Glomerular visceral epithelial cell (primary cell): ENCODE measurements around the gene ARHGEF7.
A peak's percentile ranks its signal among the peaks of the same experiment; 100 is the strongest.
"Not testable (repeated sequence)": the region's sequence is repeated elsewhere in the genome, so short reads cannot be mapped to it uniquely, and the experiment has no call there.

Source experiments
- DNase-seq: peaks from one replicate; pipeline ENCODE4 v3.0.0-alpha.2; 2016; ENCODE audit errors: extremely low spot score

ARHGEF7 gene

GRCh38 chr13:111198732-111199378 lies 83.7 kb downstream of the ARHGEF7 start:
- not testable (repeated sequence) for DNase-seq

- no peak for DNase-seq
Observed at GRCh38 chr13:111201304-111201940, 86.3 kb downstream of the ARHGEF7 start.

GRCh38 chr13:111202156-111202621 lies 87.1 kb downstream of the ARHGEF7 start:
- no peak for DNase-seq

GRCh38 chr13:111202745-111203144 lies 87.6 kb downstream of the ARHGEF7 start:
- DNase-seq: peak; percentile 63

- no peak for DNase-seq
Observed at GRCh38 chr13:111203736-111204389, 88.8 kb downstream of the ARHGEF7 start.

GRCh38 chr13:111204438-111205177 lies 89.5 kb downstream of the ARHGEF7 start:
- DNase-seq: no peak

GRCh38 chr13:111206148-111206547 lies 91.0 kb downstream of the ARHGEF7 start:
- DNase-seq: no peak

GRCh38 chr13:111209613-111210012 lies 94.5 kb downstream of the ARHGEF7 start:
- no peak for DNase-seq

GRCh38 chr13:111210091-111210490 lies 95.0 kb downstream of the ARHGEF7 start:
- DNase-seq: no peak

GRCh38 chr13:111210544-111211469 lies 95.7 kb downstream of the ARHGEF7 start:
- peak; percentile 75 for DNase-seq

GRCh38 chr13:111211789-111212516 lies 96.8 kb downstream of the ARHGEF7 start:
- DNase-seq: no peak

GRCh38 chr13:111212517-111212873 lies 97.4 kb downstream of the ARHGEF7 start:
- DNase-seq: no peak

- no peak for DNase-seq
Observed at GRCh38 chr13:111213964-111214726, 99.0 kb downstream of the ARHGEF7 start.

GRCh38 chr13:111215081-111216047 lies 100.3 kb downstream of the ARHGEF7 start:
- DNase-seq: no peak

- DNase-seq: no peak
Observed at GRCh38 chr13:111216166-111216960, 101.3 kb downstream of the ARHGEF7 start.

GRCh38 chr13:111217641-111218040 lies 102.5 kb downstream of the ARHGEF7 start:
- DNase-seq: no peak

- DNase-seq: no peak
Observed at GRCh38 chr13:111219280-111219679, 104.2 kb downstream of the ARHGEF7 start.

GRCh38 chr13:111219950-111220349 lies 104.8 kb downstream of the ARHGEF7 start:
- DNase-seq: no peak
